AG04449 (cell line): ENCODE data around the gene C5orf58.

ENCODE experiments used
- CTCF ChIA-PET: fragments of 350-600 bp; formaldehyde crosslinking; extraction: SDS; loops from one replicate; lab custom pipeline; 2021; ENCODE audit warnings: antibody characterized with exemption; lab: Yijun Ruan, JAX
- POLR2A ChIA-PET: fragments of 400-600, 350-600 bp; formaldehyde crosslinking; extraction: SDS; loops from one replicate; lab custom pipeline; 2020; ENCODE audit warnings: antibody characterized with exemption, inconsistent platforms; lab: Yijun Ruan, JAX
- DNase-seq: peaks from one replicate; pipeline ENCODE4 v3.0.0-alpha.2; 2010; ENCODE audit warnings: low read depth, low spot score
- H3K4me3 ChIP-seq: 2 replicates; pipeline ENCODE4 v1.5.1; 2011; ENCODE audit warnings: low read depth, mild to moderate bottlenecking, control low read depth, low read length
- TF ChIP-seq, protein P1 (sequence below): IDR thresholded peaks from one replicate; pipeline ENCODE4 v1.5.1; 2011; ENCODE audit warnings: mild to moderate bottlenecking, moderate library complexity, low read length, control low read depth, inconsistent platforms; ENCODE audit not compliant: insufficient read depth; ENCODE audit errors: missing control alignments

Gene C5orf58

GRCh38 chr5:170249355-170249754, 16.6 kb downstream of the C5orf58 start:
- POLR2A ChIA-PET, result no interaction called here
- DNase-seq, result no peak
- CTCF ChIA-PET, result no interaction called here
- TF ChIP-seq, protein P1, sequence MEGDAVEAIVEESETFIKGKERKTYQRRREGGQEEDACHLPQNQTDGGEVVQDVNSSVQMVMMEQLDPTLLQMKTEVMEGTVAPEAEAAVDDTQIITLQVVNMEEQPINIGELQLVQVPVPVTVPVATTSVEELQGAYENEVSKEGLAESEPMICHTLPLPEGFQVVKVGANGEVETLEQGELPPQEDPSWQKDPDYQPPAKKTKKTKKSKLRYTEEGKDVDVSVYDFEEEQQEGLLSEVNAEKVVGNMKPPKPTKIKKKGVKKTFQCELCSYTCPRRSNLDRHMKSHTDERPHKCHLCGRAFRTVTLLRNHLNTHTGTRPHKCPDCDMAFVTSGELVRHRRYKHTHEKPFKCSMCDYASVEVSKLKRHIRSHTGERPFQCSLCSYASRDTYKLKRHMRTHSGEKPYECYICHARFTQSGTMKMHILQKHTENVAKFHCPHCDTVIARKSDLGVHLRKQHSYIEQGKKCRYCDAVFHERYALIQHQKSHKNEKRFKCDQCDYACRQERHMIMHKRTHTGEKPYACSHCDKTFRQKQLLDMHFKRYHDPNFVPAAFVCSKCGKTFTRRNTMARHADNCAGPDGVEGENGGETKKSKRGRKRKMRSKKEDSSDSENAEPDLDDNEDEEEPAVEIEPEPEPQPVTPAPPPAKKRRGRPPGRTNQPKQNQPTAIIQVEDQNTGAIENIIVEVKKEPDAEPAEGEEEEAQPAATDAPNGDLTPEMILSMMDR, result no peak
- H3K4me3 ChIP-seq, result no peak overlapping the region

DNA sequence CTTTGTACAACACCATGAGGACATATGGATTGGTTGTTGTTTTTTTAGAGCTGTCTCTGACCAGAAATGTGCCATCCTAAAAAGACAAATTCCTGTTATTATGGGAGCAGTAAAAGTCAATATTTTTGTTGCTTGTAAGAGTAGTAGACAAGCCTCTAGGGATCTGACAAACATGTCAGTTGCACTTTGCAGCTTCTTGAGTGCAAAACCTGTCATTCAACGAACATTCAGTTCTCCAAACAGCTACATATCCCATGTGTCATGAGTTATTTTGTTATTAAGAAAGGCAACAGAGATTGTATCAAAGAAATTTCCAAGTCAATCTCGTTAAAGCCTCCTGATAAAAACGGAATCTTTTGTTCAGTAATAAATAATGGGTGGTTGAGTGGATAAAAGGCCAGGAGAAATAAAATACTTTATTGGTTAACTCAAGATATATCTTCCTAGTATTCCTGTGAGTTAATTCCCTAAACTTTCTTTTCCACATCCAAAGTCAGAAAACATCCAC, 18.1 kb downstream of the C5orf58 start:
- CTCF ChIA-PET, result interaction anchor here (1.0 to 1.9 kb wide), 2 partner anchors 15 to 17 kb away, joined by 3 to 5 read pairs; no protein-coding TSS in a partner anchor
- POLR2A ChIA-PET, result no interaction called here
- TF ChIP-seq, protein P1, result no peak

DNA sequence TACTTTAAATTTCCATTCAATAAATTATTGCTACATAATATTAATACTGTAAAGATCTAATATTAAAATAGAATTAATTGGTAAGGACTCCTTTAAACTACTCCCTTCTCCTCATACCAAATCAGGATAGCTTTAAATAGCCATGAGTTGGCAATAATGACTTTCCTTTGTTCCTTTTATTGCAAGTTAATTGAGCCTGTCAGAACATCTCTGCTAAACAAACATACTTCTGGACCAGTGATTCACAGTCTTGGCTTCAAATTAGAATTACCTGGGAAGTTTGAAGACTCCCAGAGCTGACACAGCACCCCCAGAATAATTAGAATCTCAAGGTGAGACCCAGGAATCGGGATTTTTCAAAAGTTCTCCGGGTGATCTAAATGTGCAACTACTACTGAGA, 18.7 kb downstream of the C5orf58 start:
- TF ChIP-seq, protein P1, result no peak
- H3K4me3 ChIP-seq, result no peak overlapping the region
- CTCF ChIA-PET, result interaction anchor here (1.0 to 1.9 kb wide), 2 partner anchors 15 to 16 kb away, joined by 3 to 5 read pairs; no protein-coding TSS in a partner anchor
- DNase-seq, result no peak
- POLR2A ChIA-PET, result no interaction called here

More for the DNA sequence above, 18.1 kb downstream of the C5orf58 start:
- no peak overlapping the region for H3K4me3 ChIP-seq
- DNase-seq, result no peak

DNA sequence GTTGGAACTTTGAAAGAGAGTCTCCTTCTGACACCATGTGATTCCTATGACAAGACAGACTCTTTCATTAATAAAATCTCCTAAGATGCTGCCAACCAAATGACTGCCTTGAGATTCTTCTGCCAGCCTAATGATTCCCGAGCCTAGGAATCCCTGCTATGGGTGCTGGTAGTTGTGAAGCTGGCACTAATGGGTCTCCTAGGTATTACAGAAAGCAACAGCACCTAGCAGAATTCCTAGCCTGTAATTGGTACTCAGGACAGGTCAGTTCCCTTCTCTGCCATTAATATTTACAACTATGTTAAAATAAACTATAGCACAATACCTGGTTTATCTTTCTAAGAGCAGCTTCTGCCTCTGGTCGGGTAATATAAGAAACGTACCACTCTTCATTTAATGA, 19.3 kb downstream of the C5orf58 start:
- no peak for DNase-seq
- TF ChIP-seq, protein P1, result no peak
- CTCF ChIA-PET, result interaction anchor here (1.0 to 1.9 kb wide), 2 partner anchors 14 to 15 kb away, joined by 3 to 5 read pairs; no protein-coding TSS in a partner anchor
- POLR2A ChIA-PET, result no interaction called here
- no peak overlapping the region for H3K4me3 ChIP-seq

GRCh38 chr5:170252720-170253350, 20.1 kb downstream of the C5orf58 start:
- DNase-seq, result no peak
- H3K4me3 ChIP-seq, result no peak overlapping the region
- POLR2A ChIA-PET, result no interaction called here
- CTCF ChIA-PET, result interaction anchor here (1.9 kb wide), 1 partner anchor 13 kb away, joined by 5 read pairs; no protein-coding TSS in a partner anchor
- TF ChIP-seq, protein P1, result no peak

GRCh38 chr5:170254056-170254455, 21.3 kb downstream of the C5orf58 start:
- no peak for DNase-seq
- POLR2A ChIA-PET, result no interaction called here
- H3K4me3 ChIP-seq, result no peak overlapping the region
- CTCF ChIA-PET, result no interaction called here
- TF ChIP-seq, protein P1, result no peak
